VCaP (cell line): Measurements from ENCODE around the gene SLC12A4.

ENCODE experiments used
- H3K27ac ChIP-seq: fragments of 450-650 bp; 2 replicates; pipeline ENCODE4 v1.5.1; 2017
- CTCF ChIP-seq: fragments of 450-650 bp; conservative IDR thresholded peaks from 2 replicates; pipeline ENCODE4 v1.5.1; 2017; ENCODE audit warnings: mild to moderate bottlenecking, moderate library complexity

The SLC12A4 gene

GRCh38 chr16:67941469-67942199 lies 26.8 kb downstream of the SLC12A4 start:
- H3K27ac ChIP-seq, result no peak overlapping the region
- no peak for TF ChIP-seq CTCF

GRCh38 chr16:67940446-67941089 lies 27.9 kb downstream of the SLC12A4 start:
- TF ChIP-seq CTCF, result no peak
- H3K27ac ChIP-seq, result no peak overlapping the region

GRCh38 chr16:67939507-67940445 lies 28.7 kb downstream of the SLC12A4 start:
- H3K27ac ChIP-seq, result no peak overlapping the region
- no peak for TF ChIP-seq CTCF

- peak overlapping the region; percentile 85; the same call in 1 of the 2 replicates for H3K27ac ChIP-seq
These were observed 30.7 kb downstream of the SLC12A4 start for GRCh38 chr16:67937713-67938112.

GRCh38 chr16:67936880-67937605 lies 31.4 kb downstream of the SLC12A4 start:
- TF ChIP-seq CTCF, result no peak
- H3K27ac ChIP-seq, result peak overlapping the region; percentile 85

GRCh38 chr16:67936124-67936879 lies 32.1 kb downstream of the SLC12A4 start, which contains the start of gene PSMB10:
TSS of gene PSMB10 (minus strand) at chr16:67936850. CDS start at chr16:67936749, 101 bp downstream.
- no peak for TF ChIP-seq CTCF
- H3K27ac ChIP-seq, result peak within 1 kb of the TSS; percentile 85
